ENCODE measurements around the gene PDE4B. TPM values are rescaled to one million over a fixed set of nuclear protein-coding genes. Genes with fewer than 3 reads are reported as not detected.

Gene PDE4B
- 0.29 and 0.42 TPM in 2 replicates for total RNA-seq
- long read RNA-seq: 0 reads

DNA sequence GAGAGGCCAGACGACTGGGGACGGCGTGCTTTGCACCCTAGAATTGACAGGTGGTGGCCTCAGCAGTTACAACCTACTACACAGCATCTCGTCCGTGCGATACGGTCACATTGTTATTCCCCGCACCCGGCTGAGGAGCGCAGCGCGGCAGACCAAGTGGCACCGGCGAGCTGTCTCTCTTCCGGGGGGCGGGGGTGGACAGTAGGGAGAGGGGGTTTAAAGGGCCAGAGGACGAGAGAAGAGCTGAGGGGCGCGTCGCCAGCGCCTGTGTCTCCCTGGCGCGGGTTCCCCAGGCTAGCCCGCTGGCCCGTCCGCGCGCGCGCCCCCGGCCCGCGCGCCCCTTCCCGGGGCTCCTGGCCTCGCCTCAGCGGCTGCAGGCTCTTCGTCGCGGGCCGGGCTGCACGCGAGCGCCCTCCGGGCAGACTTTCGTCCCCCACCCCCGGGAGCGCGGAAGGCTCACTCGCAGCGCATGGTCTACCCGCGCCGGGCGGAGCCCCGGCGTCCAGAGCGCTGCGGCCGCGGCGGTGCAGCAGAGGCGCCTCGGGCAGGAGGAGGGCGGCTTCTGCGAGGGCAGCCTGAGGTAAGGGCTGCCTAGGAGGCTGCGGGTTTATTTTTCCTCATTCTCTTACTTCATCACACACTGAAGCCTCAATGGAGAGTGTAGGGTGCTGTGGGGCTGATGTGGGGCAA lies at the start of gene PDE4B:
Gene PDE4B, plus strand, starts transcription at position 227 of the 690 bp plus-strand sequence.
- TF ChIP-seq, protein P1, sequence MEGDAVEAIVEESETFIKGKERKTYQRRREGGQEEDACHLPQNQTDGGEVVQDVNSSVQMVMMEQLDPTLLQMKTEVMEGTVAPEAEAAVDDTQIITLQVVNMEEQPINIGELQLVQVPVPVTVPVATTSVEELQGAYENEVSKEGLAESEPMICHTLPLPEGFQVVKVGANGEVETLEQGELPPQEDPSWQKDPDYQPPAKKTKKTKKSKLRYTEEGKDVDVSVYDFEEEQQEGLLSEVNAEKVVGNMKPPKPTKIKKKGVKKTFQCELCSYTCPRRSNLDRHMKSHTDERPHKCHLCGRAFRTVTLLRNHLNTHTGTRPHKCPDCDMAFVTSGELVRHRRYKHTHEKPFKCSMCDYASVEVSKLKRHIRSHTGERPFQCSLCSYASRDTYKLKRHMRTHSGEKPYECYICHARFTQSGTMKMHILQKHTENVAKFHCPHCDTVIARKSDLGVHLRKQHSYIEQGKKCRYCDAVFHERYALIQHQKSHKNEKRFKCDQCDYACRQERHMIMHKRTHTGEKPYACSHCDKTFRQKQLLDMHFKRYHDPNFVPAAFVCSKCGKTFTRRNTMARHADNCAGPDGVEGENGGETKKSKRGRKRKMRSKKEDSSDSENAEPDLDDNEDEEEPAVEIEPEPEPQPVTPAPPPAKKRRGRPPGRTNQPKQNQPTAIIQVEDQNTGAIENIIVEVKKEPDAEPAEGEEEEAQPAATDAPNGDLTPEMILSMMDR (IDR thresholded peaks at IDR 0.05; ENCODE audit: unreplicated experiment): no peak
- H3K4me1 Mint-ChIP-seq (ENCODE audit: low read depth): peaks cover 6% of the 10 kb centered on the region
- DNase-seq (ENCODE audit: low spot score, unreplicated experiment): peak; percentile 41
- H3K27ac Mint-ChIP-seq: no peak within 1 kb of the TSS
- H3K4me3 Mint-ChIP-seq (ENCODE audit: low read depth): peak within 1 kb of the TSS; percentile 76
- H3K36me3 Mint-ChIP-seq (ENCODE audit: insufficient read depth): no peaks in the 10 kb centered on the region
- H3K27me3 Mint-ChIP-seq: peaks cover 74% of the 10 kb centered on the region
- peaks cover 10% of the 10 kb centered on the region for H3K9me3 Mint-ChIP-seq (ENCODE audit: low read depth)

DNA sequence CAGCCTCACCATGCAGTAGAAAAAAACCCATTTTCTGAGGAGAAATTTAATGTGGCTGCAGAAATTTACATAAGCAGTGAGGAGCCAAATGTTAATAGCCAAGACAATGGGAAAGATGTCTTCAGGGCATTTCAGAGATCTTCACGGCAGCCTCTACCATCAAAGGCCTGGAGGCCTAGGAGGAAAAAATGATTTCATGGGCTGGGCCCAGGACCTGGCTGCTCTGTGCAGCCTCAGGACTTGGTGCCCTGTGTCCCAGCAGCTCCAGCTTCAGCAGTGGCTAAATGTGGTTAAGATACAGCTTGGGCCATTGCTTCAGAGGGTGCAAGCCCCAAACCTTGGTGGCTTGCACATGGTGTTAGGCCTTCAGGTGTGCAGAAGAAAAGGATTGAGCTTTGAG lies 48.0 kb upstream of the PDE4B start:
- no peak for DNase-seq (ENCODE audit: low spot score, unreplicated experiment)
- H3K27ac Mint-ChIP-seq: no peak overlapping the region
- no peaks in the 10 kb centered on the region for H3K27me3 Mint-ChIP-seq
- H3K4me3 Mint-ChIP-seq (ENCODE audit: low read depth): no peak overlapping the region
- TF ChIP-seq, protein P1 (IDR thresholded peaks at IDR 0.05; ENCODE audit: unreplicated experiment): no peak
- peaks cover 30% of the 10 kb centered on the region for H3K9me3 Mint-ChIP-seq (ENCODE audit: low read depth)
- H3K36me3 Mint-ChIP-seq (ENCODE audit: insufficient read depth): no peaks in the 10 kb centered on the region
- H3K4me1 Mint-ChIP-seq (ENCODE audit: low read depth): no peaks in the 10 kb centered on the region

DNA sequence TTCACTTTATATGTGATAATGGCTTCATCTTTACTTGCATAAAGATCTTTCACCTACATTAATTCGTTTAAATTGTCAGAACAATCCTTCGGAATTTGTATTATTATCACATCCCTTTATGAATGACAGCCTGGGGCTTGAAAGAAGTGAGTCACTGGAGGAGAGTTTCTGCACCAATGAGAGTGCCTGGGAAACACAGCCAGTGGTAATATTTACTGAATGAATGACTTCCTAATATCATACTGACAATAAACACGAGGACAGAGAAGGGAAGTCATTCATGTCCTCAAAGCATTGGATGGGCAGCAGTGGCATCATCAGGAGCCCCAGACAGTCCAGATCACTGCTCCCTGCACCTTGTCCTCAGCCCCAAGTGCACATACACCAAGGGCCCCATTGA lies 40.7 kb upstream of the PDE4B start:
- Mint-ChIP-seq H3K9me3 (ENCODE audit: low read depth) (no peaks in the 10 kb centered on the region), H3K27ac (no peak overlapping the region), H3K36me3 (ENCODE audit: insufficient read depth) (no peaks in the 10 kb centered on the region), H3K4me1 (ENCODE audit: low read depth) (no peaks in the 10 kb centered on the region), H3K27me3 (peaks cover 3% of the 10 kb centered on the region), H3K4me3 (ENCODE audit: low read depth) (no peak overlapping the region)
- TF ChIP-seq, protein P1 (IDR thresholded peaks at IDR 0.05; ENCODE audit: unreplicated experiment): no peak
- no peak for DNase-seq (ENCODE audit: low spot score, unreplicated experiment)

DNA sequence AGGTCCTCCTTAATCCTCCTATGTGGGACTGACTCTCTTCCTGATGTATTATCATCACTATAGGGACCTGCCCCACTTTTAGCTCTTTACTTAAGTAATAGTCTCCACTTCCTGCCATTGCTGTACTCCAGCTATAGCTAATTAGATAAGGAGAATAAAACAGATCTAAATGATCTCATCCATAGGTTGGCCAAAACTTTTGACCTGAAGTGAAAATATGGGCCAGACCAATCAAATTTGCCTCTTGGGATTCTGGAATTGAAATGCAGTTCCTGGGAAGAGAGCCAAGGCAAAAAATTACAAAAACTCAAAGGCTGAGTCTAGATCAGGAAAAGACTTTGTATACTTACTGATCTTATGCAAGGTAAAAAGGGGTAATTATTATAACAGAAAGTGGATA lies 36.1 kb upstream of the PDE4B start:
- DNase-seq (ENCODE audit: low spot score, unreplicated experiment): no peak
- peaks cover 2% of the 10 kb centered on the region for H3K4me1 Mint-ChIP-seq (ENCODE audit: low read depth)
- H3K9me3 Mint-ChIP-seq (ENCODE audit: low read depth): peaks cover 3% of the 10 kb centered on the region
- no peak overlapping the region for H3K4me3 Mint-ChIP-seq (ENCODE audit: low read depth)
- H3K27ac Mint-ChIP-seq: no peak overlapping the region
- peaks cover 3% of the 10 kb centered on the region for H3K27me3 Mint-ChIP-seq
- TF ChIP-seq, protein P1 (IDR thresholded peaks at IDR 0.05; ENCODE audit: unreplicated experiment): no peak
- no peaks in the 10 kb centered on the region for H3K36me3 Mint-ChIP-seq (ENCODE audit: insufficient read depth)

DNA sequence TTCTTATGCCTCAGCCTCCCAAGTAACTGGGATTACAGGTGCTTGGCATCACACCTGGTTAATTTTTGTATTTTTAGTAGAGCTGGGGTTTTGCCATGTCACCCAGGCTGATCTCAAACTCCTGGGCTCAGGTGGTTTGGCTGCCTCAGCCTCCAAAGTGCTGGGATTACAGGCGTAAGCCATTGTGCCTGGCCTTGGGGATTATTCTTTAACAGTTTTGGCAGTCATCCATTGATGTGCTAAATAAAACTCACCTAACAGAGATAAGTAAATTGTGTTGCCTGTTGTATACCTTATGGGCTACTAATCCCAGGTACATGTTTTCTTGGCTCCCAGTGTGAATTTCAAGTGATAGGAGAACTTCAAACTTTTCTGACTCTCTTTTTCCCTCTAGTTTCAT lies 35.2 kb upstream of the PDE4B start:
- H3K27me3 Mint-ChIP-seq: peaks cover 1% of the 10 kb centered on the region
- H3K4me3 Mint-ChIP-seq (ENCODE audit: low read depth): no peak overlapping the region
- TF ChIP-seq, protein P1 (IDR thresholded peaks at IDR 0.05; ENCODE audit: unreplicated experiment): no peak
- H3K4me1 Mint-ChIP-seq (ENCODE audit: low read depth): peaks cover 2% of the 10 kb centered on the region
- DNase-seq (ENCODE audit: low spot score, unreplicated experiment): no peak
- no peaks in the 10 kb centered on the region for H3K36me3 Mint-ChIP-seq (ENCODE audit: insufficient read depth)
- H3K9me3 Mint-ChIP-seq (ENCODE audit: low read depth): peaks cover 3% of the 10 kb centered on the region
- H3K27ac Mint-ChIP-seq: no peak overlapping the region

Measured in progenitor cell of endocrine pancreas (in vitro differentiated cells).